COR-L47 (cell line): ENCODE measurements around the gene EYA2.

Experiments used
- DNase-seq: peaks from one replicate; lab custom pipeline; 2025; lab: John Stamatoyannopoulos, UW

EYA2 gene

GRCh38 chr20:47036091-47036870, 141.6 kb downstream of the EYA2 start:
- DNase-seq: no peak

GRCh38 chr20:47038566-47039560, 144.2 kb downstream of the EYA2 start:
- no peak for DNase-seq

- DNase-seq: no peak
These were observed 146.0 kb downstream of the EYA2 start for GRCh38 chr20:47040506-47041125.

GRCh38 chr20:47041396-47041899, 146.8 kb downstream of the EYA2 start:
- DNase-seq: no peak

- DNase-seq: no peak
These were observed 147.8 kb downstream of the EYA2 start for GRCh38 chr20:47042464-47042863.

GRCh38 chr20:47043086-47043485, 148.4 kb downstream of the EYA2 start:
- no peak for DNase-seq

GRCh38 chr20:47044938-47045337, 150.3 kb downstream of the EYA2 start:
- DNase-seq: no peak

GRCh38 chr20:47048054-47048453, 153.4 kb downstream of the EYA2 start:
- no peak for DNase-seq

GRCh38 chr20:47049771-47050170, 155.1 kb downstream of the EYA2 start:
- DNase-seq: no peak

- no peak for DNase-seq
These were observed 156.4 kb downstream of the EYA2 start for GRCh38 chr20:47050996-47051395.

- DNase-seq: no peak
These were observed 157.4 kb downstream of the EYA2 start for GRCh38 chr20:47051936-47052526.

GRCh38 chr20:47054506-47054905, 159.9 kb downstream of the EYA2 start:
- DNase-seq: no peak

- DNase-seq: no peak
These were observed 160.3 kb downstream of the EYA2 start for GRCh38 chr20:47054945-47055344.

- DNase-seq: no peak
These were observed 161.2 kb downstream of the EYA2 start for GRCh38 chr20:47055699-47056369.

GRCh38 chr20:47057661-47058060, 163.0 kb downstream of the EYA2 start:
- no peak for DNase-seq

- DNase-seq: no peak
These were observed 163.6 kb downstream of the EYA2 start for GRCh38 chr20:47058236-47058635.

GRCh38 chr20:47059536-47059935, 164.9 kb downstream of the EYA2 start:
- DNase-seq: no peak

GRCh38 chr20:47061549-47061948, 166.9 kb downstream of the EYA2 start:
- no peak for DNase-seq

GRCh38 chr20:47062226-47062890, 167.7 kb downstream of the EYA2 start:
- no peak for DNase-seq

GRCh38 chr20:47063407-47063806, 168.8 kb downstream of the EYA2 start:
- no peak for DNase-seq

- no peak for DNase-seq
These were observed 169.2 kb downstream of the EYA2 start for GRCh38 chr20:47063808-47064207.
